ENCODE data around the gene MYO1D. TPM values are rescaled to one million over a fixed set of nuclear protein-coding genes. Genes with fewer than 3 reads are reported as not detected.
"Not testable (repeated sequence)": the region's sequence is repeated elsewhere in the genome, so short reads cannot be mapped to it uniquely, and the experiment has no call there.

The MYO1D gene
- 1 to 10 TPM; 2.0 to 2.2 TPM for total RNA-seq

DNA sequence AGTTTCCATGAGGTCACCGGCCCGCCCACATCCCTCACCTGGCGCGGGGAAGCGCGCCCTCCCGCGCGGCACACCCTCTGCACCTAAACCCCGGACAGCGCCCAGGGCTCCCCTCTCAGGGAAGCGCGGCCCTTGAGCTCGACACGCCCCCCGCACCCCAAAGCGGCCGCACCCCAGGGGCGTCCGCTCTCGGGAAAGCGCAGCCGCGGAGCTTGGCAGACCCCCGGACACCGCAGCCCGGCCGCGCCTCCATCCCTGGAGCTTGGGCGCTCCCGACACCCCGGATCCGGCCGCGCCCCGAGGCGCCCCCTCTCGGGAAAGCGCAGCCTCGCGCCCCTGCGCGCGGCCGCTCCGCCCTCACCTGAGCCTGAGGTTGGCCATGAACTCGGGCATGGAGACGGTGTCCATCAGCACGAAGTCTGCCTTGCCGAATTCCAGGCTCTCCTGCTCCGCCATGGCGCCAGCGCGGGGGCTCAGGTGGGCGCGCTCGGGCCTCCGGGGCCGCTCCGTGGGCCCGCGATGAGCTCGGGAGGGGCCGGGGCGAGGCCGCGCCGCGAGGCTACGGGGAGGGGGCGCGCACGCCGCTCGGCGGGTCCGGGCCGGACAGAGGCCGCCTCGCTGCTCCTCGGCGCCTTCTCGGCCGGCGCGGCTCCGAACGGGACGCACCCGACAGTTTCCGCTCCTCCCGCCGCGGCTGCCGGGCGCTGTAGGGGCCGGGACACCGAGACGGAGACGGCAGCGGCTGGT, at the start of gene MYO1D:
Gene MYO1D, minus strand, starts transcription at position 708 of the 747 bp plus-strand sequence. Its CDS starts 252 bp downstream, at position 456.
- peaks cover 29% of the 10 kb centered on the region for H3K27me3 Mint-ChIP-seq
- CTCF ChIA-PET, result interaction anchor here (0.9 to 4.0 kb wide), 41 partner anchors 8 to 445 kb away, joined by 3 to 56 read pairs (median 5); partner anchors contain the start of genes CDK5R1 and PSMD11
- H3K36me3 Mint-ChIP-seq (ENCODE audit: low read depth), result no peaks in the 10 kb centered on the region
- H3K9me3 Mint-ChIP-seq, result no peaks in the 10 kb centered on the region
- POLR2A ChIA-PET, result no interaction called here
- peak within 1 kb of the TSS; percentile 81 for H3K4me3 Mint-ChIP-seq
- peak; percentile 59 for DNase-seq
- peaks cover 13% of the 10 kb centered on the region for H3K4me1 Mint-ChIP-seq
- peak within 1 kb of the TSS; percentile 74 for H3K27ac Mint-ChIP-seq

- H3K27ac Mint-ChIP-seq, result no peak overlapping the region
- H3K27me3 Mint-ChIP-seq, result peaks cover 29% of the 10 kb centered on the region
- H3K9me3 Mint-ChIP-seq, result no peaks in the 10 kb centered on the region
- H3K4me3 Mint-ChIP-seq, result no peak overlapping the region
- H3K36me3 Mint-ChIP-seq (ENCODE audit: low read depth), result no peaks in the 10 kb centered on the region
- CTCF ChIA-PET, result no interaction called here
- no peak for DNase-seq
- H3K4me1 Mint-ChIP-seq, result peaks cover 1% of the 10 kb centered on the region
- POLR2A ChIA-PET, result no interaction called here
Observed at GRCh38 chr17:32926183-32926582, 49.3 kb upstream of the MYO1D start.

- CTCF ChIA-PET, result interaction anchor here (1.1 to 1.5 kb wide), 2 partner anchors 12 to 28 kb away, joined by 3 read pairs; no protein-coding TSS in a partner anchor
- H3K9me3 Mint-ChIP-seq; POLR2A ChIA-PET; H3K4me1 Mint-ChIP-seq; H3K4me3 Mint-ChIP-seq; DNase-seq; H3K36me3 Mint-ChIP-seq (ENCODE audit: low read depth); H3K27ac Mint-ChIP-seq: not testable (repeated sequence)
- peaks cover 27% of the 10 kb centered on the region for H3K27me3 Mint-ChIP-seq
Observed at GRCh38 chr17:32923905-32924304, 47.0 kb upstream of the MYO1D start.

DNA sequence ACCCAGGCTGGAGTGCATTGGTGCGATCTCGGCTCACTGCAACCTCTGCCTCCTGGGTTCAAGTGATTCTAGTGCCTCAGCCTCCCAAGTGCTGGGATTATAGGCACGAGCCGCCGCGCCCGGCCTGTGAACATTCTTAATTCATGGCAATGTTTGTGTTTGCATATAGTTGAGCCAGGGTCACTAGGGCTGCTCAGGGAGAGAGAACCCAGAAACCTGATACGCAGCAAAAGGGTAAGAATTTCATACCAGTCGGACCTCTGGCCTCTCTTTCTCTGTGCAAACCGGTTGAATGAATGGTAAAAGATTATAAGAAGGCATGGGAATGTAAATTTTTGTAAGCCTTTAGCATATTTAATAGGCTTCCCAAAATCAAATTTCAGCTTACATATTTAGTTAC, 44.1 kb upstream of the MYO1D start:
- ChIA-PET CTCF (interaction anchor here (2.1 kb wide), 1 partner anchor 44 kb away, joined by 6 read pairs; the partner anchor contains the start of gene MYO1D), POLR2A (interaction anchor here (0.7 kb wide), 1 partner anchor 258 kb away, joined by 3 read pairs; no protein-coding TSS in a partner anchor)
- Mint-ChIP-seq H3K9me3 (no peaks in the 10 kb centered on the region), H3K27ac (no peak overlapping the region), H3K4me3 (no peak overlapping the region), H3K27me3 (peaks cover 13% of the 10 kb centered on the region), H3K36me3 (ENCODE audit: low read depth) (no peaks in the 10 kb centered on the region), H3K4me1 (peaks cover 10% of the 10 kb centered on the region)
- DNase-seq, result no peak

DNA sequence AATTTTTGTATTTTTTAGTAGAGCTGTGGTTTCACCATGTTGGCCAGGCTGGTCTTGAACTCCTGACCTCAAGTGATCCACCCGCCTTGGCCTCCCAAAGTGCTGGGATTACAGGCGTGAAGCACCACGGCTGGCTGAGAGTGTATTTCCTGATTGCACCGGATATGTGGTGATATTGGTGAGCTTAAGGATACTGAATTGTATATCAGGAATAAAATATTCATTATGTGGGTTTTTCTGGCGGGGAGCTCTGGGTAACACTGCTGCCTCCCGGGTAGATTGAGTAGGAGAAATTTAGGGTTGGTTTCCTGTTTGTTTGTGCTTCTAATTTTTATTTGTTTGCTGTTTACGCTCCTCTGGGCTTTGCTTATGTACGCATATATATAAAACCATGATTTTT, 43.4 kb upstream of the MYO1D start:
- Mint-ChIP-seq H3K27ac (no peak overlapping the region), H3K36me3 (ENCODE audit: low read depth) (no peaks in the 10 kb centered on the region), H3K4me1 (peaks cover 17% of the 10 kb centered on the region), H3K4me3 (no peak overlapping the region), H3K9me3 (no peaks in the 10 kb centered on the region), H3K27me3 (peaks cover 6% of the 10 kb centered on the region)
- ChIA-PET POLR2A (no interaction called here), CTCF (interaction anchor here (0.6 to 2.1 kb wide), 5 partner anchors 42 to 1010 kb away, joined by 3 to 6 read pairs (median 3); partner anchors contain the start of gene MYO1D)
- no peak for DNase-seq

- DNase-seq, result not testable (repeated sequence)
Observed at GRCh38 chr17:32919876-32920275, 43.0 kb upstream of the MYO1D start.

DNA sequence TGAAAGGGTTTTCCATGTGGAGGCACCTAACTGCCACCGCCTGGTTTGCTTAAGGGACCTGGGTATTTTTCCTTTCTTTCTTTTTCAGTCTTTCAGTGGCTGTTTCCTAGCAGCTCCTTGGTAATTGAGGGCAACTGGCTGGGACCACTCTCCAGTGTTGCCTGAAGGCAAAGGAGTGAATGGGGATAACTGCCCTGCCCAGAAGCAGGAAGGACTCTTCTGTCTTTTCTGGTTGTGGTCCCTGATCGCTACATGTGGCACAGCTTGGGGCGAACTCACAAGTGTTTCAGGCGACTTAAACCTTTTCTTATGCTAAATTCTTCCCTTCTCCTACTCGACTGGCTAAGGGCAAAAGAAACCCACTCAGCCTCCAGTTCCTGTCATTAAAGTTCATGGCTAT, 40.9 kb upstream of the MYO1D start:
- Mint-ChIP-seq H3K4me1 (peaks cover 33% of the 10 kb centered on the region), H3K27ac (no peak overlapping the region), H3K27me3 (no peaks in the 10 kb centered on the region), H3K9me3 (no peaks in the 10 kb centered on the region), H3K36me3 (ENCODE audit: low read depth) (no peaks in the 10 kb centered on the region), H3K4me3 (peak overlapping the region; percentile 18)
- POLR2A ChIA-PET, result no interaction called here
- CTCF ChIA-PET, result interaction anchor here (1.3 to 4.7 kb wide), 2 partner anchors 8 to 41 kb away, joined by 4 to 27 read pairs; partner anchors contain the start of gene MYO1D
- DNase-seq, result no peak

More at GRCh38 chr17:32919876-32920275, 43.0 kb upstream of the MYO1D start:
- H3K27me3 Mint-ChIP-seq; H3K9me3 Mint-ChIP-seq; H3K4me3 Mint-ChIP-seq; H3K27ac Mint-ChIP-seq; H3K36me3 Mint-ChIP-seq (ENCODE audit: low read depth); POLR2A ChIA-PET: not testable (repeated sequence)
- H3K4me1 Mint-ChIP-seq, result peaks cover 22% of the 10 kb centered on the region
- CTCF ChIA-PET, result interaction anchor here (0.6 to 2.1 kb wide), 2 partner anchors 43 to 246 kb away, joined by 3 to 6 read pairs; partner anchors contain the start of gene MYO1D

DNA sequence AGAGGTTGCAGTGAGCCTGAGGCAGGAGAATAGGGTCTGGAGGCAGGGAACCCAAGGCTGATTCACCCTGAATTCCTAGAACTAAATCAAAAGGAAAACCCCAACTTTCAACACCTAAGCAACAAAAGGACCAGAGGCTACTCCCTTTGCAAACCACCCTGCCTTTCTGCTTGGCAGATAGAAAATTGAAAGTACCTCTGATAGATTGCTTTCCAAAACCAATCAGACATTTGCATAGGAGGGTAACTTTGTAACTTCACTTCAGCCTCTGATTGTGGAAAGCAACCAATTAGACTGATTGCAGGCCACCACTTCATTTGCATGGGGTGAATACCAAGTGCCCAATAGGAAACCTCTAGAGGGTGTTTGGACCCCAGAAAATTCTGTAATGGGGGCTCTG, 40.2 kb upstream of the MYO1D start:
- Mint-ChIP-seq H3K27me3 (peaks cover 2% of the 10 kb centered on the region), H3K4me1 (peaks cover 33% of the 10 kb centered on the region), H3K9me3 (no peaks in the 10 kb centered on the region), H3K27ac (no peak overlapping the region), H3K4me3 (no peak overlapping the region), H3K36me3 (ENCODE audit: low read depth) (no peaks in the 10 kb centered on the region)
- ChIA-PET POLR2A (no interaction called here), CTCF (interaction anchor here (1.3 to 4.7 kb wide), 3 partner anchors 12 to 40 kb away, joined by 3 to 27 read pairs (median 4); partner anchors contain the start of gene MYO1D)
- DNase-seq, result no peak

DNA sequence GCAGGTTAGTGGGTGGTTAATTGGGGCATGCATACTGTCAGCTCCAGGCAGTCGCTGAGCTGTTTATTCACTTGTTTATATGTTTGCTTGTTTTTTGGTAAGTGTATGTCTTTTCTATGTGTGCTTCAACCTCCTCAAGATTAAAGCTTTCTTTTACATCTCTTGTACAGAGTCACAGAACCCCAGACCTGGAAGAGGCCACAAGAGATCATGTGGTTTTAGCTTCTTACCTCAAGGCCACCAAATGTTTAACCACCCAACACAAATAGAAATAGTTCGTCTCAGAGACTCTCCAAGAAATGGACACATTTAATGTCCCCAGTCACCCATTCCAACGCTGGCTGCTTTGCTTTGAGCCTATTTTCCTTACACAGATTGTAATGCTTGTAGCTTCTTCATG, 39.2 kb upstream of the MYO1D start:
- Mint-ChIP-seq H3K27me3 (peaks cover 2% of the 10 kb centered on the region), H3K4me3 (no peak overlapping the region), H3K27ac (peak overlapping the region; percentile 62), H3K4me1 (peaks cover 33% of the 10 kb centered on the region), H3K36me3 (ENCODE audit: low read depth) (no peaks in the 10 kb centered on the region), H3K9me3 (no peaks in the 10 kb centered on the region)
- CTCF ChIA-PET, result interaction anchor here (0.7 to 4.7 kb wide), 5 partner anchors 13 to 40 kb away, joined by 3 to 27 read pairs (median 4); partner anchors contain the start of gene MYO1D
- no peak for DNase-seq
- POLR2A ChIA-PET, result no interaction called here

DNA sequence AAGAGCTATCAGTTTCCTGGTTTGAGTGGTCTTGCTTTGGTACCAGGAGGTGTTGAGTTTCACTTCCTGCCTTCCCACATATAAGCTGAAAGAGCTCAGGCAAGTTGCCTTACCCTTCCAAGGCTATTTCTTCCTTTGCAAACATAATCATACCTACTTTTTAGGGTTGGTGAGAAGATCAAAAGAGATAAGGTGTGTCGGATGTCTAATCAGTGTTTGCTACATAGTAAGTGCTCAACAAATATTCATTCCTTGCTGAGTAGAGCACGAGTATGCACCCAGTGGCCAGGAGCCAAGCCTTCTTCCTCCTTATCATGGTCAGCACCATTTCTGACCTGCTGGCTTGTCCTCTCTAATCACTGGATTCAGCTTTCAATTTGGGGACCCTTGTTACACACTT, 38.3 kb upstream of the MYO1D start:
- DNase-seq, result no peak
- CTCF ChIA-PET, result interaction anchor here (1.0 to 4.7 kb wide), 3 partner anchors 17 to 133 kb away, joined by 3 to 27 read pairs (median 3); partner anchors contain the start of gene MYO1D
- Mint-ChIP-seq H3K4me1 (peaks cover 33% of the 10 kb centered on the region), H3K27ac (no peak overlapping the region), H3K9me3 (no peaks in the 10 kb centered on the region), H3K27me3 (peaks cover 2% of the 10 kb centered on the region), H3K4me3 (no peak overlapping the region), H3K36me3 (ENCODE audit: low read depth) (no peaks in the 10 kb centered on the region)
- POLR2A ChIA-PET, result interaction anchor here (0.6 kb wide), 1 partner anchor 636 kb away, joined by 3 read pairs; no protein-coding TSS in a partner anchor

DNA sequence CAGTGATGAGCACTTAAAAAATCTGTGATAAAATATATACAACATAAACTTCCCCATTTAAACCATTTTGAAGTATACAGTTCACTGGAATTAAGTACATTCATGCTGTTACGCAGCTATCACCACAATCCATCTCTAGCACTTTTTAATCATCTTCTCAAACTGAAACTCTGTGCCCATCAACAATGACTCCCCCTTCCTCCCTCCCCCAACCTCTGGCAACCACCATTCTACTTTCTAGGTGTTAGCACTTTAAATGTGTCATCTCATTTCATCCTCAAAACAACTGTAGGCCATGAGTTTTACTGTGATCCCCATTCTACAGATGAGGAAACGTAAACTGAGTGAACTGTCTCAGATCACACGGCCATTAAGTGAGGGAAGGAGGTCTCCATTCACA, 37.3 kb upstream of the MYO1D start:
- Mint-ChIP-seq H3K27me3 (peaks cover 5% of the 10 kb centered on the region), H3K36me3 (ENCODE audit: low read depth) (no peaks in the 10 kb centered on the region), H3K9me3 (no peaks in the 10 kb centered on the region), H3K27ac (no peak overlapping the region), H3K4me1 (peaks cover 33% of the 10 kb centered on the region), H3K4me3 (no peak overlapping the region)
- ChIA-PET CTCF (interaction anchor here (1.2 to 4.7 kb wide), 2 partner anchors 38 to 132 kb away, joined by 3 to 27 read pairs; partner anchors contain the start of gene MYO1D), POLR2A (no interaction called here)
- no peak for DNase-seq

- no peak for DNase-seq
- ChIA-PET POLR2A (no interaction called here), CTCF (interaction anchor here (1.4 to 4.7 kb wide), 3 partner anchors 28 to 37 kb away, joined by 3 to 27 read pairs (median 13); partner anchors contain the start of gene MYO1D)
- no peaks in the 10 kb centered on the region for H3K9me3 Mint-ChIP-seq
- H3K4me1 Mint-ChIP-seq, result peaks cover 33% of the 10 kb centered on the region
- H3K36me3 Mint-ChIP-seq (ENCODE audit: low read depth), result no peaks in the 10 kb centered on the region
- H3K27me3 Mint-ChIP-seq, result peaks cover 11% of the 10 kb centered on the region
- H3K27ac Mint-ChIP-seq, result no peak overlapping the region
- H3K4me3 Mint-ChIP-seq, result no peak overlapping the region
Observed at GRCh38 chr17:32913593-32913992, 36.7 kb upstream of the MYO1D start.
